HFF-Myc (cell line): ENCODE data around the gene TENT5A.

Experiments used
- DNase-seq: peaks from one replicate; pipeline ENCODE4 v3.0.0-alpha.2; 2011; ENCODE audit warnings: low read depth; ENCODE audit errors: extremely low read depth
- H3K4me3 ChIP-seq: replicated peaks from 2 replicates; pipeline ENCODE4 v1.5.1; 2011; ENCODE audit warnings: low read depth, mild to moderate bottlenecking, control low read depth, low read length
- TF ChIP-seq, protein P1 (sequence below): IDR thresholded peaks from 2 replicates; pipeline ENCODE4 v1.5.1; 2012; ENCODE audit warnings: mild to moderate bottlenecking, low read depth, low read length, control low read depth; ENCODE audit errors: missing control alignments

The TENT5A gene

DNA sequence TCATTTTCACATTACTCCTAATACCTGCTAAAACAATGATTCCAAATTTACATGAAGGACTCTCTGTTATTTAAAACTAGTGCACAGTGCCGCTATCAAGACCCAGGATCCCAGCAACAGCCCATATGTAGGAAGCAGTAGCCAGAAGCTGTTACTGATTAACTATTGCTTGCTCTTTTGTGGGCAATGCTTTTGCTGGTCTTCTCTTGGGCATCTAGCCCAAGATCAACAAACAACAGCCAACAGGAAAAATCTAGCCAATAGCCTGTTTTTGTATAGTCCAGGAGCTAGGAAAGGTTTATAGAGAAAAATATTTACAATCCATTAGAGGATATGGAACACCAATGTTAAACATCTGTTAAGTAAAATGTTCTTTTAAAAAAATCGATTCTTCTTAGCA, 22.1 kb upstream of the TENT5A start:
- DNase-seq = no peak
- TF ChIP-seq, protein P1, sequence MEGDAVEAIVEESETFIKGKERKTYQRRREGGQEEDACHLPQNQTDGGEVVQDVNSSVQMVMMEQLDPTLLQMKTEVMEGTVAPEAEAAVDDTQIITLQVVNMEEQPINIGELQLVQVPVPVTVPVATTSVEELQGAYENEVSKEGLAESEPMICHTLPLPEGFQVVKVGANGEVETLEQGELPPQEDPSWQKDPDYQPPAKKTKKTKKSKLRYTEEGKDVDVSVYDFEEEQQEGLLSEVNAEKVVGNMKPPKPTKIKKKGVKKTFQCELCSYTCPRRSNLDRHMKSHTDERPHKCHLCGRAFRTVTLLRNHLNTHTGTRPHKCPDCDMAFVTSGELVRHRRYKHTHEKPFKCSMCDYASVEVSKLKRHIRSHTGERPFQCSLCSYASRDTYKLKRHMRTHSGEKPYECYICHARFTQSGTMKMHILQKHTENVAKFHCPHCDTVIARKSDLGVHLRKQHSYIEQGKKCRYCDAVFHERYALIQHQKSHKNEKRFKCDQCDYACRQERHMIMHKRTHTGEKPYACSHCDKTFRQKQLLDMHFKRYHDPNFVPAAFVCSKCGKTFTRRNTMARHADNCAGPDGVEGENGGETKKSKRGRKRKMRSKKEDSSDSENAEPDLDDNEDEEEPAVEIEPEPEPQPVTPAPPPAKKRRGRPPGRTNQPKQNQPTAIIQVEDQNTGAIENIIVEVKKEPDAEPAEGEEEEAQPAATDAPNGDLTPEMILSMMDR = no peak

DNA sequence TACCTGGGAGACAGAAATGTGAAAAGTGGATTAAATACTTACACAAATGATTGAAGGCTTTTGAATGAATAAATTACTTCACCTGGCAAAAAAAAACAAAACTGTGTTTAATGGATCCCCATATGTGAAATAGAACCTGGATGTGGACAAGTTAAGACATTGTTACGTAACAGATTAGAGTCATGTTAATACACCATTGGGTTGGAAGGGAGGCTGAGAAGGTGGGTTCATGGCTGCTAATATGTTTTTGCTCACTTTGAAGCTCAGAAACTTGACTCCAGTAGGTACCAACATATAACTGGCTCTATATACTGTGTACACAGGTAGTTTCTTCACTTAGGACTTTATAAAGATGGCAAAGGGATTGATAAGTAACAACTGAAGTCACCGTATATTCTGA, 21.4 kb upstream of the TENT5A start:
- DNase-seq = no peak
- TF ChIP-seq, protein P1 = no peak

More for the DNA sequence above, 22.1 kb upstream of the TENT5A start:
- no peak overlapping the region for H3K4me3 ChIP-seq

DNA sequence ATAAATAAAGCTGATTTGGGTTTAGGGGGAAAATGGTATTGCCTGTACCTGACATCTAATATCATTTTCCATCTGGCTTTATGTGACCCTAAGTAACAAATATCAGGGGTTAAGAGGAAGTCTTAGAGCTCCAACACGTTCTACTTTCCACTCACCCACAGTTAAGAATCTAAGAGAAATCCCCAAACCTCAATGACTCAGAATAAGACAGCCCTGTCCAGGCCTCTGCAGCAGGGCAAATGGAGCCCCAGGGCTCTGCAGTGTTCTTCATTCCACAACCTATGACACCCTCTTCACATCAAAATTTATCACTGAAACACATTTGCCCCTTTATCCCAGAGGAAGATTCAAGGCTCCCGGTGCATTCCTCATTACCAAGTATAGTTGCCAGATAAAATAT, 20.3 kb upstream of the TENT5A start:
- no peak for DNase-seq
- no peak overlapping the region for H3K4me3 ChIP-seq
- TF ChIP-seq, protein P1 = no peak

More for the DNA sequence above, 21.4 kb upstream of the TENT5A start:
- H3K4me3 ChIP-seq = no peak overlapping the region

DNA sequence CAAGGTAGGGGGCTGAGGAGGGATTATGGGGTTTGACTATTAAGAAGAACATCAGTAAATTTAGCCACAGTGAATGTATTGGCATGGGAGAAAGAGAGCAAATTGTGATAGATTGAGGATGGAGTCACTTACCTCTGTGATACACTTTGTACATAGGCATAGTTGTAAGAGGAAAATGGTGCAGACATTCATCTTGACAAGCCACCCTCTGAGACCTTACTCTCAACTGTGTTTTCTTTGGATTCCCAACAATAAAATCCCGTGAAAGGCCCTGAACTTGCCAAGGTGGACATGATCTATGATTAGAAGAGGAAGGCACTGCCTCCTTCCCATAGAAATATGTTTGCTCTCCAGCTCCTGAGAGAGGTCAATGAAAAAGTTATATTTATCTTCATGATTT, 18.6 kb upstream of the TENT5A start:
- TF ChIP-seq, protein P1 = no peak
- no peak for DNase-seq
- no peak overlapping the region for H3K4me3 ChIP-seq

DNA sequence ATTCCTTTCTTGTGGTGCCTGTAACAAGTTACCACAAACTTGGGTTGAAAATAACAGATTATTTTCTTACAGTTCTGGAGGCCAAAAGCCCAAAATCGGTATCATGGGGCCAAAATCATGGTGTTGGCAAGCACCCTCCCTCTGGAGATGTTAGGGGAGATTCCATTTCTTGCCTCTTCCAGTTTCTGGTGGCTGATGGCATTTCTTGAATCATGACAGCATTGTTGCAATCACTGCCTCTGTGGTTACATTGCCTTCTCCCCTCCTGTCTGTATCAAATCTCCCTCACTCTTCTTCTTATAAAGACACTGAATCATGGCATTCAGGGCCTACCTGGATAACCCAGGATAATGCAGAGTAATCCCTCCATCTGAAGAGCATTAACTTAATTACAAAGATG, 17.9 kb upstream of the TENT5A start:
- DNase-seq = no peak
- no peak overlapping the region for H3K4me3 ChIP-seq
- TF ChIP-seq, protein P1 = no peak

DNA sequence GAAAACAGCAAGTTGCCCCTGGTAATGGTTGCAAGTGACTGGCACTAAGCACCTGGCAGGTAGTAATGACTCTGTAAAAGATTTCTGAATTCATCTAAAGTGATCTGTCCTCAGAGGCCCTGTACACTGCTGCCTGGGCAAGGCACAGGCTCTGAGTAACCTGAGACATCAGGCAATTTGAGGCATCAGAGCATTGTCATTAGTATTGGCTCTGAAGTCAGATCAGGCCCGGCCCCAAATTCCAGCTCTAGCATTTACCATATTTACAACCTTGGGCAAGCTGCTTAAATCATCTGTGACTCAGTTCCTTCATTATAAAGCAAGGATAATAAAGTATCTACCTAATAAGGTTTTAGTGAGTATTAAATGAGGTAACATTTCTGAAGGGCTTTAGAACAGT, 17.3 kb upstream of the TENT5A start:
- DNase-seq = no peak
- TF ChIP-seq, protein P1 = no peak
- H3K4me3 ChIP-seq = no peak overlapping the region
